ENCODE measurements around the gene PIEZO1. TPM values are rescaled to one million over a fixed set of nuclear protein-coding genes. Genes with fewer than 3 reads are reported as not detected.

The PIEZO1 gene
- total and polyA plus RNA-seq, 2 donors from 2014 or later, result 103 to 124 TPM

DNA sequence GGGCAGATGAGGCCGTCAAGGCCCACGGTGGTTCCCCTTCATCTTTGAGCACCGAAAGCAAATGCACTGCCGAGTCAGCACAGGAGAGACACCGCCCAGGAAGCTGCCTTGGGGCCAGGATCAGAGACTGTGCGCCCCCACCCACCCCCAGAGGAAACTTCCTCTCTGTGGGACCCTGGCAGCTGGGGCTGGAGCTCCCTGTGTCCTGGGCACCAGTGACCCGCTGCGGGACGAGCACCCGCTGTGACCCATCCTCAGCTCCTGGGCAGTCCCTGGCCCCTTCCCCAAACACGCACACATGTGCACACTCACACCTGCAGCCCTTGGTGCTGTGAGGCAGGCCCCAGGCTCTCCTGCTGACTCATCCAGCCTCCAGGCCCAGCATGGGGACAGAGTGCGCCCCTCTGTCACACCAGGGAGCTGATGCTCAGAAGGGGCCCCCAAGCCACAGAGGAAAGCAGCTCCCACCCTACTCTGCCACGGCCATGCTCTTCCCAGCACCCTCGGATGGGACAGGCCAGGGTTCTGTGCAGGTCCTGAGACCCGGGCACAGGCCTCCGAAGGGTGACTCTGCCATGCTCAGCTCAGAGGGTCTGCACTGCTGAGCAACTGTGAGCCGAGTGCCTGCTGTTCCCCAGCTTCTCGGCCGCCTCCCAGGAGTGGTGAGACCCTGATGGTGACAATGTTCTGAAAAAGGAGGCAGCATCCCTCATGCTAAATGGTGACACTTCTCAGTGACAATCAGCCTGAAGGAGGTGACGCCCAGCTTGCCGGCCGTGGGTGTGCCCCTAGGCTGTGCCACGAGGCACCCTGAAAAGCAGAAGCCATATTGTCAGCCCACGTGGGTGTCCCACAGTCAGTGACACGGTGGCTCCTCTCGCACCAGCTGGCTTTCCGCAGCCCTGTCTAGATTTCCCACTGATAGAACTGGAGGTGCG lies 3.6 kb downstream of the PIEZO1 start:
- no peak overlapping the region for H3K9ac ChIP-seq (ENCODE audit: low read length in 3 of 3)
- peak in 1 of 5 donors; percentile 37 for DNase-seq
- no peak for FAIRE-seq
- TF ChIP-seq, protein P1, sequence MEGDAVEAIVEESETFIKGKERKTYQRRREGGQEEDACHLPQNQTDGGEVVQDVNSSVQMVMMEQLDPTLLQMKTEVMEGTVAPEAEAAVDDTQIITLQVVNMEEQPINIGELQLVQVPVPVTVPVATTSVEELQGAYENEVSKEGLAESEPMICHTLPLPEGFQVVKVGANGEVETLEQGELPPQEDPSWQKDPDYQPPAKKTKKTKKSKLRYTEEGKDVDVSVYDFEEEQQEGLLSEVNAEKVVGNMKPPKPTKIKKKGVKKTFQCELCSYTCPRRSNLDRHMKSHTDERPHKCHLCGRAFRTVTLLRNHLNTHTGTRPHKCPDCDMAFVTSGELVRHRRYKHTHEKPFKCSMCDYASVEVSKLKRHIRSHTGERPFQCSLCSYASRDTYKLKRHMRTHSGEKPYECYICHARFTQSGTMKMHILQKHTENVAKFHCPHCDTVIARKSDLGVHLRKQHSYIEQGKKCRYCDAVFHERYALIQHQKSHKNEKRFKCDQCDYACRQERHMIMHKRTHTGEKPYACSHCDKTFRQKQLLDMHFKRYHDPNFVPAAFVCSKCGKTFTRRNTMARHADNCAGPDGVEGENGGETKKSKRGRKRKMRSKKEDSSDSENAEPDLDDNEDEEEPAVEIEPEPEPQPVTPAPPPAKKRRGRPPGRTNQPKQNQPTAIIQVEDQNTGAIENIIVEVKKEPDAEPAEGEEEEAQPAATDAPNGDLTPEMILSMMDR (IDR thresholded peaks at IDR 0.05; ENCODE audit: borderline replicate concordance, extremely low read depth, insufficient read depth), result no peak
- no peaks in the 10 kb centered on the region for H3K36me3 ChIP-seq (ENCODE audit: control insufficient read depth in 2 of 3, insufficient read depth in 3 of 3, low read length in 3 of 3)
- H3K4me1 ChIP-seq (ENCODE audit: control insufficient read depth in 2 of 3, insufficient read depth in 2 of 3, low read depth in 1 of 3, low read length in 3 of 3), result peaks cover 0 to 33% (median 15%) of the 10 kb centered on the region in 3 donors
- intact Hi-C loops (cut with DNase I), result loop anchor here (5.0 kb wide), 1 partner anchor 44 kb away; no protein-coding TSS in a partner anchor
- H3K4me3 ChIP-seq (ENCODE audit: low read length in 3 of 3), result no peak overlapping the region
- H3K27ac ChIP-seq (ENCODE audit: low read depth in 2 of 2, low read length in 2 of 2), result no peak overlapping the region
- H3K9me3 ChIP-seq (ENCODE audit: control insufficient read depth in 2 of 3, insufficient read depth in 1 of 3, low read length in 3 of 3), result no peaks in the 10 kb centered on the region
- H3K27me3 ChIP-seq (ENCODE audit: control insufficient read depth, insufficient read depth, low read length), result no peaks in the 10 kb centered on the region

DNA sequence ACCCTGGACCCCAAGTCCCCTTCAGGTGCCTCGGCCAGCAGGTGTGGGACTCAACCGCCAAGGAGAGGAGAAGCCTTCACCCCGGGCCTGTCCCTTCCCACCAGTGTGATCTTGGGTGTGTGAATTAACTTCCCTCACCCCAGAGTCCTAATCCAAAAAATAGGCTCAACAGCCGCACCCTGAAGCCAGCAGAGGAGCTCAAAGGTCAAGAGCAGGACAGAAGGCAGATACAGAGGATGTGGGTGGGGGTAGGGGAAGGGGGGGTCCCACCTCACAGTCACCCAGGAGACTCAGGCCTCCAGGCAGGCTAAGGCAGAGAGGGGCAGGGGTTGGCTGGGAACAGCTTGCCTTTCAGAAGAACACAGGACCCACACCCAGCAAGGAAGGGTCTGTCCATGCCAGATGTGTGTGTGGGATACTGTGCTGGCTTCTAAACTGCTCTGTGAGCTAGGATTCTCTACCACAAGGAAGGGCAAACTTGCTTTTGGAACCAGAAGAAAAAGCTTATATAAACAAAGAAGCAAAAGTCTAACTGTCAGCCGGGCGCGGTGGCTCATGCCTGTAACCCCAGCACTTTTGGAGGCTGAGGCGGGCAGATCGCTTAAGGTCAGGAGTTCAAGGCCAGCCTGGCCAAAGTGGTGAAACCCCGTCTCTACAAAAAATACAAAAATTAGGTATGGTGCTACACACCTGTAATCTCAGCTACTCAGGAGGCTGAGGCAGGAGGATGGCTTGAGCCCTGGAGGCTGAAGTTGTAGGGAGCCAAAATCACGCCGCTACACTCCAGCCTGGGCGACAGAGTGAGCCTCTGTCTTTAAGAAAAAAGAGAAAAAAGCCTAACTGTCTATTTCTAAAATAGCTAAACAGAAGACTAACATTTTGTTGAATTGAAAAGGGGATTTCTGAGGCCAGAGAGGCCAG lies 4.6 kb downstream of the PIEZO1 start:
- Histone ChIP-seq H3K9me3 (ENCODE audit: control insufficient read depth in 2 of 3, insufficient read depth in 1 of 3, low read length in 3 of 3) (no peaks in the 10 kb centered on the region), H3K27ac (ENCODE audit: low read depth in 2 of 2, low read length in 2 of 2) (peak overlapping the region in 1 of 2 donors; percentile 37), H3K4me3 (ENCODE audit: low read length in 3 of 3) (no peak overlapping the region), H3K4me1 (ENCODE audit: control insufficient read depth in 2 of 3, insufficient read depth in 2 of 3, low read depth in 1 of 3, low read length in 3 of 3) (peaks cover 0 to 29% (median 15%) of the 10 kb centered on the region in 3 donors), H3K9ac (ENCODE audit: low read length in 3 of 3) (no peak overlapping the region), H3K27me3 (ENCODE audit: control insufficient read depth, insufficient read depth, low read length) (no peaks in the 10 kb centered on the region), H3K36me3 (ENCODE audit: control insufficient read depth in 2 of 3, insufficient read depth in 3 of 3, low read length in 3 of 3) (no peaks in the 10 kb centered on the region)
- FAIRE-seq (no peak), DNase-seq (peak in 1 of 5 donors; percentile 40)
- intact Hi-C loops (cut with DNase I), result loop anchor here (5.0 kb wide), 1 partner anchor 43 kb away; no protein-coding TSS in a partner anchor
- TF ChIP-seq, protein P1 (IDR thresholded peaks at IDR 0.05; ENCODE audit: borderline replicate concordance, extremely low read depth, insufficient read depth), result no peak

DNA sequence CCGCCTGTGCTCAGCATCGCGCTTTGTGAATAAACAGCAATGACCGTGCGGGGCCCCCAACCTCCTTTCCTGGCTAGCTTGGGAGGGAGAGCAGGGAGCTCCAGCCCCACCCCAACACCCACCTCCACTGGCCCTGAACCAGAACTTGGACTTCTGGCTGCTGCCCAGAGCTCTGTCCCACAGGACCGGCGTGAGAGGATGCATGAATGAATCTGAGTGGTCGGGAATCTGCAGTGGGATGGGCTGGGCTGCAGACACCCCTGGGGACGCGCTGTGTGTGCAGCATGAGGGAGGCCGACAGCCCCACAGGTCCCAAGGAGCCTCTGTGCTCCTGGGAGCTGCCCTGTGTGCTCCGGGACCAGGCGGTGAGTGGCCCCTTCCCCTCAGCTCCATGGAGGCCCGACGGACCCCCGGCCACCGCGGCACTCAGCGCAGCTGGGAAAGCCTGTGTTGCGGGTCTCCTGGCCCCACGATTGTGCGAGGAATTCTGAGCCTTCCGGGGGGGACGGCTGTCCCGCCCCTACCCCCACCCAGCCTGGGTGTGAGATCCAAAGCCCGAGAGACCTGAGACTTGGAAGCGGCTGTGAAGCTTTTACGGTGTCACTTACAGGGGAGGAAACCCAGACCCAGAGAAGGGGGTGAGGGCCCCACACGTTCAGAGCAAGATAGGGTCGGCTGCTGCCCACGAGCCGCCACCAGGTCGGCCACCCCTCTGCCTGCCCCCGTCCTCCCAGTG lies 5.4 kb downstream of the PIEZO1 start:
- Histone ChIP-seq H3K9ac (ENCODE audit: low read length in 3 of 3) (no peak overlapping the region), H3K27ac (ENCODE audit: low read depth in 2 of 2, low read length in 2 of 2) (no peak overlapping the region), H3K9me3 (ENCODE audit: control insufficient read depth in 2 of 3, insufficient read depth in 1 of 3, low read length in 3 of 3) (no peaks in the 10 kb centered on the region), H3K4me1 (ENCODE audit: control insufficient read depth in 2 of 3, insufficient read depth in 2 of 3, low read depth in 1 of 3, low read length in 3 of 3) (peaks cover 0 to 29% (median 15%) of the 10 kb centered on the region in 3 donors), H3K4me3 (ENCODE audit: low read length in 3 of 3) (no peak overlapping the region), H3K27me3 (ENCODE audit: control insufficient read depth, insufficient read depth, low read length) (no peaks in the 10 kb centered on the region), H3K36me3 (ENCODE audit: control insufficient read depth in 2 of 3, insufficient read depth in 3 of 3, low read length in 3 of 3) (no peaks in the 10 kb centered on the region)
- FAIRE-seq (no peak), DNase-seq (peak in 1 of 5 donors; percentile 50)
- intact Hi-C loops (cut with DNase I), result loop anchor here (5.0 kb wide), 1 partner anchor 42 kb away; no protein-coding TSS in a partner anchor
- TF ChIP-seq, protein P1 (IDR thresholded peaks at IDR 0.05; ENCODE audit: borderline replicate concordance, extremely low read depth, insufficient read depth), result no peak

All from kidney (tissue), 14 donors.